SKM-1 treated with dmso at 0.1 percent for 144 hours (cell line): Measurements from ENCODE around the gene PREPL.
A peak's percentile ranks its signal among the peaks of the same experiment; 100 is the strongest.
"Not testable (repeated sequence)": the region's sequence is repeated elsewhere in the genome, so short reads cannot be mapped to it uniquely, and the experiment has no call there.

Experiments
- DNase-seq: peaks from one replicate; lab custom pipeline; 2025; ENCODE audit not compliant: unreplicated experiment; lab: John Stamatoyannopoulos, UW

The PREPL gene

GRCh38 chr2:44361330-44362206 is at the start of gene PREPL, which contains the start of gene CAMKMT:
Gene PREPL, minus strand, starts transcription at chr2:44361494. Its CDS starts 15,152 bp downstream, at chr2:44346342.
Gene CAMKMT, plus strand, starts transcription at chr2:44361947.
- DNase-seq, result peak; percentile 95

GRCh38 chr2:44398243-44398897 is 37.1 kb upstream of the PREPL start:
- DNase-seq, result no peak

GRCh38 chr2:44397447-44398175 is 36.3 kb upstream of the PREPL start:
- DNase-seq, result no peak

- peak; percentile 20 for DNase-seq
These were observed 31.1 kb upstream of the PREPL start for GRCh38 chr2:44392338-44392943.

GRCh38 chr2:44389895-44390294 is 28.6 kb upstream of the PREPL start:
- DNase-seq, result no peak

- no peak for DNase-seq
These were observed 27.6 kb upstream of the PREPL start for GRCh38 chr2:44388877-44389276.

GRCh38 chr2:44385226-44385625 is 23.9 kb upstream of the PREPL start:
- not testable (repeated sequence) for DNase-seq

- no peak for DNase-seq
These were observed 16.2 kb upstream of the PREPL start for GRCh38 chr2:44377486-44377885.

- DNase-seq, result no peak
These were observed 11.0 kb upstream of the PREPL start for GRCh38 chr2:44372246-44372645.

- DNase-seq, result no peak
These were observed 10.2 kb upstream of the PREPL start for GRCh38 chr2:44371445-44371844.

- no peak for DNase-seq
These were observed 8.1 kb upstream of the PREPL start for GRCh38 chr2:44369392-44369791.

GRCh38 chr2:44367591-44367990 is 6.3 kb upstream of the PREPL start:
- DNase-seq, result no peak

- no peak for DNase-seq
These were observed 3.3 kb upstream of the PREPL start for GRCh38 chr2:44364604-44365003.

GRCh38 chr2:44362207-44363015 is 1.1 kb upstream of the PREPL start:
- peak; percentile 8 for DNase-seq

- DNase-seq, result no peak
These were observed 455 bp downstream of the PREPL start for GRCh38 chr2:44360749-44361329.

GRCh38 chr2:44358503-44358902 is 2.8 kb downstream of the PREPL start:
- DNase-seq, result no peak

GRCh38 chr2:44354761-44355160 is 6.5 kb downstream of the PREPL start:
- DNase-seq, result no peak

- no peak for DNase-seq
These were observed 8.8 kb downstream of the PREPL start for GRCh38 chr2:44352510-44352909.

- no peak for DNase-seq
These were observed 9.6 kb downstream of the PREPL start for GRCh38 chr2:44351676-44352075.

- DNase-seq, result no peak
These were observed 10.2 kb downstream of the PREPL start for GRCh38 chr2:44351088-44351487.
